D341Med (cell line): ENCODE results near the gene CD81.

Source experiments
- DNase-seq: peaks from one replicate; pipeline ENCODE4 v3.0.0; 2012; ENCODE audit warnings: low spot score

CD81 gene

GRCh38 chr11:2436521-2437031, 59.5 kb downstream of the CD81 start:
- DNase-seq = no peak

- DNase-seq = no peak
Measured at GRCh38 chr11:2437516-2437915, 60.4 kb downstream of the CD81 start.

GRCh38 chr11:2439820-2440219, 62.7 kb downstream of the CD81 start:
- no peak for DNase-seq

GRCh38 chr11:2440646-2441045, 63.5 kb downstream of the CD81 start:
- no peak for DNase-seq

- no peak for DNase-seq
Measured at GRCh38 chr11:2441171-2441570, 64.1 kb downstream of the CD81 start.

DNA sequence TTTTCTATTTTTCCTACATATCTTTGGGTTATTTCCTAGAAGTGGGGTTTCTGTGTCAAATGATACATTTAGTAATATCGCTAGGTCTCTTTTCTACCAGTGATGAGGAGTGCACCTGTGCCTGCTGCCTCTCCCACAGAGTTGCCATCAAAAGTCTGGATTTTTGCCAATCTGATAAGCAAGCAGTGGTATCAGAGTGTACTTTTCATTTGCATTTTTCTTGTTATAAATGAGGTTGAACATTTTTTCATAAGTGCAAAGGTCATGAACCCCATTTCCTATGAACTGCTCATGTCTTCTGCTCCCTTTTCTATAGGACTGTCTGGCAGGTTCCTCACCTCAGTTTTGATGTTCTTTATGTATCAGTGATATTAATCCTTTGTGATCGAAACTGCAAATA, 65.5 kb downstream of the CD81 start:
- no peak for DNase-seq

GRCh38 chr11:2443406-2443805, 66.3 kb downstream of the CD81 start:
- DNase-seq = no peak

DNA sequence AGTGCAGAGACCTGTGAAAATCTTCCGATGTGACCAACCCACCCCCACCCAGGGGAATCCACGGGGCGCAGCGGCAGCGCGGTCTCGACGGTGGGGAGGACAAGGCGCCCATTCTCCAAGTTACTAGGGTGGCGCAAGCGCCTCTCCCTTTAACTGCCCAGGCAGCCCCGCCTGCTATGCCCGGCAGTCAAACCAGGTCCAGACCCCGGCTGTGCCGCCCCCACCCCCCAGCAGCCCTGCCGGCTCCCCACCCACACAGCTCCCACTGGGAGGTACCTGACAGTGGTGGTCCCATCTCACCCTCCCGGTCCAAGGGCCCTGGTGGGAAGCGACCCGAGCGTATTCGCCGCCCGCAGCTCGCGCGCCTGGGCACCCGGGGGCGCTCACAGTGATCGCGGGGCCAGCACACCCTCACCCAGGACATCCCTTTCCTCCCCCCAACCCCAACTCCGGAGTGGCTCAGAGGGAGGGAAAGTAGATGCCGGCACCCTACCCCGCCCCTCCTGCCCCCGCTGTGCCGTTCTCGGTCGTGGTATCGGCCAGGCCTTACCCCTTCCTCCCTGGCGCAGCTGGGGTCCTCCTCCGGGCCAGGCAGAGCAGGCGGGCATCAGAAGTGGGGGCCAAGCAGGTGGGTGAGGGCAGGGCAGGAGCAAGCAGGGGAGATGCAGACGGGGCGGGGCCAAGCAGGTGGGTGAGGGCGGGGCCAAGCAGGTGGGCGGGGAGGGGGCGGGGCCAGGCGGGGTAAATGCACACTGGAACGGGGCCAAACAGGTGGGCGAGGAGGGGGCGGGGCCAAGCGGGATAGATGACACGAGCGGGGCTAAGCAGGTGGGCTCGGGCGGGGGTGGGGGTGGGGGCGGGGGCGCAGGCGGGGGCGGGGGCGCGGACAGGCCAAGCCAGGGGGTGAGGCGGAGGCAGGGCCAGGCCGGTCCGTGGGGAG, 67.0 kb downstream of the CD81 start, which contains the start of gene TRPM5:
Gene TRPM5, minus strand, starts transcription at position 634 of the 940 bp plus-strand sequence. CDS start 21,478 bp downstream, outside the sequence.
- DNase-seq = no peak

DNA sequence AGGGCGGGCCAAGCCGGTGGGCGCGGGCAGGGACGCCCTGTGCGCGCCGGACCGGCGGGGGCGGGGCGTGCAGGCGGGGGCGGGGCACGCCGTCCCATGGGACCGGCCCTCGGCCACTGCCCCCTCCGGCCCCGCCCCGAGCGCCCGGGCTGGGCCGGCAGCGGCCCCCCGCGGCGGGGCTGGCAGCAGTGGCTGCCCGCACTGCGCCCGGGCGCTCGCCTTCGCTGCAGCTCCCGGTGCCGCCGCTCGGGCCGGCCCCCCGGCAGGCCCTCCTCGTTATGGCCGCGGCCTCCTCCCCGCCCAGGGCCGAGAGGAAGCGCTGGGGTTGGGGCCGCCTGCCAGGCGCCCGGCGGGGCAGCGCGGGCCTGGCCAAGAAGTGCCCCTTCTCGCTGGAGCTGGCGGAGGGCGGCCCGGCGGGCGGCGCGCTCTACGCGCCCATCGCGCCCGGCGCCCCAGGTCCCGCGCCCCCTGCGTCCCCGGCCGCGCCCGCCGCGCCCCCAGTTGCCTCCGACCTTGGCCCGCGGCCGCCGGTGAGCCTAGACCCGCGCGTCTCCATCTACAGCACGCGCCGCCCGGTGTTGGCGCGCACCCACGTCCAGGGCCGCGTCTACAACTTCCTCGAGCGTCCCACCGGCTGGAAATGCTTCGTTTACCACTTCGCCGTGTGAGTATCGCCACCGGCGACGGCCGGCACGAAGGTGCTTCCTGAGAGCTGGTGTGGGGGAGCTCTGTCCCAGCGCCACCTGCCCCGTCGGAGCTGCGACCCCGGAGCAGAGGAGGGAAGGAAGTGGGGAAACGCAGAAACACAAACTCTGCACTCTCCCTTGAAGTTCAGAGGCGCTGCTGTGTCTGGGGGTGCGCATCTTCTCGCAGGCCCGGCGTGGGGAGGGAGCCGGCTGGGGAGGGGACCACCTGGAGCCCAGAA, 68.0 kb downstream of the CD81 start, which contains the start of gene KCNQ1:
Gene KCNQ1, plus strand, starts transcription at position 188 of the 925 bp plus-strand sequence. Its CDS starts 91 bp downstream, at position 279.
- DNase-seq = peak; percentile 64

- DNase-seq = no peak
Measured at GRCh38 chr11:2445746-2446551, 68.8 kb downstream of the CD81 start.

GRCh38 chr11:2446590-2447252, 69.6 kb downstream of the CD81 start:
- no peak for DNase-seq
